Mononuclear cell (primary cell): ENCODE measurements around the gene CLCA1. TPM values are rescaled to one million over a fixed set of nuclear protein-coding genes. Genes with fewer than 3 reads are reported as not detected.

Source experiments
- H3K27me3 ChIP-seq: 2 replicates; pipeline ENCODE4 v1.6.0; 2011; ENCODE audit warnings: low read length, control low read depth; ENCODE audit not compliant: insufficient read depth
- H3K4me1 ChIP-seq: 2 replicates; pipeline ENCODE4 v1.5.1; 2011; ENCODE audit warnings: mild to moderate bottlenecking, low read length, control low read depth; ENCODE audit not compliant: insufficient read depth
- H3K4me3 ChIP-seq: 2 replicates; pipeline ENCODE4 v1.5.1; 2011; ENCODE audit warnings: mild to moderate bottlenecking, low read length, moderate library complexity
- H3K9me3 ChIP-seq: 2 replicates; pipeline ENCODE4 v1.5.1; 2011; ENCODE audit warnings: low read depth, mild to moderate bottlenecking, control low read depth, low read length
- total RNA-seq: library from RNA; depleted of rRNA; stranded (reverse); fragments of >200 nt; gene quantifications from one replicate; pipeline ENCODE4 v1.2.3, GENCODE V29; 2012

Gene CLCA1
- total RNA-seq, 1 donor = not detected

DNA sequence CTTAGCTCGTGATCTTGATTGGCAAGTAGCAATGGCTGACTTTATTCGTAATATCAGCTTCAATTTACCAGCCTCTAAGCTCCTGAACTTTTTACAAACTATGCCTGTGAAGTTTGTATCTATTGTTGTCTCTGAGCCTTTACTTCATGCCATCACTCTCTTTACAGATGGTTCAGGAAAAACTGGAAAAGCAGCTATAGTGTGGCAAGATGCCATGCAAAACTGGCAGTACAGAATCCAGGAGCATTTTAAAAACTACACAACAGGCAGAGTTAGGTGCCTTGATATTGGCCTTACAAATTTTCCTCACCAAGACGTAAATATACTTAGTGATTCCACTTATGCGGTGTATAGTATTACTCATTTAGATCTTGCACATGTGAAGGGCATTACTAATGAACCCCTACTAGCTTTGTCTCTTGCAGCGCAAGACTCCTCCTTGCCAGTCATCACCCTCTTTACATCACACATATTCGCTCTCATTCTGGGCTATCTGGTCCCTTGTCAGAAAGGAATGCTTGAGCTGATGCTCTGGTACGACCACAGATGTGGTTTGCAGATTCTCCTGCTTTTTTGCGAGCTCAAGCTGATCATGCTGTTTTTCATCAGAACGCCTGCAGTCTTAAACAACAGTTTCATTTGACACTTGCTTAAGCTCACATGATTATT is 36.3 kb downstream of the CLCA1 start:
- H3K9me3 ChIP-seq = no peaks in the 10 kb centered on the region
- H3K4me1 ChIP-seq = peaks cover 11% of the 10 kb centered on the region
- no peak overlapping the region for H3K4me3 ChIP-seq
- peaks cover 3% of the 10 kb centered on the region for H3K27me3 ChIP-seq

DNA sequence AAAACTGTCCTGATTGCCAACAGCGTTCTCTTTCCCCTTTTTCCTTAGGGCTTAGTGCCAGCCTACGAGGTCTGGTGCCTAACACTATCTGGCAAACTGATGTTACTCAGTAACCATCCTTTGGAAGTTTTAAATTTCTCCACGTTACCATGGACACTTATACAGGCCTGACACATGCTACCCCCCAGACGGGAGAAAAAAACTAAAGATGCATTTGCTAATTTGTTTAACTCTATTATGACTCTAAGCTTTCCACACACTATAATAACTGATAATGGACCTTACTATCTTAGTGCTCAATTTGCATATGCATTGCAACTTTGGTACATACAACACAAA is 36.8 kb downstream of the CLCA1 start:
- peaks cover 3% of the 10 kb centered on the region for H3K27me3 ChIP-seq
- H3K9me3 ChIP-seq = no peaks in the 10 kb centered on the region
- H3K4me3 ChIP-seq = no peak overlapping the region
- peaks cover 11% of the 10 kb centered on the region for H3K4me1 ChIP-seq

DNA sequence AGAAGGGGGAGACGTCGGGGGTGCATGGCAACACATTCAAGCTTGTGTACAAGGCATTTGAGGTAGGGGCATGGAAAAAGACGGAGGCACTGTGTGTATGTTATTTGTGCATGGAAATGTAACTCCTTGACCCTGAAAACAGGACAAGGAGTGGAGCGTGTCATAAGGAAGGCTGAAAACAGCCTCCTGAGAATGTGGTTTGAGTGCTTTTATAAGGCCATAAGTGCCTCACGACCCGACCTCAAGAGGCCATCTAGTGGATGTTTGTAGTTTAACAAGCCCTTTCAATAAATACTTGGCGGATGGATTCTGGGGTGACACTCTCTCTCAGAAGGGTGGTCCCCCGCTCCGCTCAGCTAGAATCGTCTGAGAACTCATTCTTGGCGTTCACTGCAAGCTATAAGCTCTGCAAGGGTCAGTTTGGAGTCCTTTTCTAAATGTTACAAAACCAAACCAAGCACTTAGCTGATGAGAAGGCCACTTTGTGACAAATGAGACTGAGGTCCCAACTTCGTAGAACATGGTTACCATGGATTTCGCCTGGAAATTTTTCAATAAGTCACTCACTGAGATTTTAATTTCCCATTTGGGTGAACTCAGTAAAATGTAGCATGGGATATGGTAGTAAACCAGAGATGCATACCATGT is 39.3 kb downstream of the CLCA1 start:
- H3K4me1 ChIP-seq = peaks cover 2% of the 10 kb centered on the region
- H3K9me3 ChIP-seq = no peaks in the 10 kb centered on the region
- H3K27me3 ChIP-seq = peaks cover 3% of the 10 kb centered on the region
- no peak overlapping the region for H3K4me3 ChIP-seq

DNA sequence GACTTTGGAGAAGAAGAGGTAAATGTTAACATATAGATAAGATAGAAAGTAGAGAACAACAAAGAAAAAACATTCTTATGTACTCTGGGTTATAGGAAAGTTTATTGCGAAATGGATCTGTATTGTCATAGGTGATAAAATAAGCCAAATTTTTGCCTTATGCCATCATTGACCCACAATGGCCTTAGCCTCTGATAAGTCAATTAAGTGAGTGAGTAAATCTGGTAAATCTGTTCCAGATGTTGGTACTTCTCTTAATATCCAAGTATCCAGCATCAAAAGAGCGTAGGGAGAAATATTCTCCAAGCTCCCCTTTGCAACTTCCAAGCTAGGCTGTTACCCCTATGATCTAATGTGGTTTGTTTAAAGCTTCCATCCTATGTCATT is 39.8 kb downstream of the CLCA1 start:
- H3K9me3 ChIP-seq = no peaks in the 10 kb centered on the region
- H3K4me1 ChIP-seq = no peaks in the 10 kb centered on the region

DNA sequence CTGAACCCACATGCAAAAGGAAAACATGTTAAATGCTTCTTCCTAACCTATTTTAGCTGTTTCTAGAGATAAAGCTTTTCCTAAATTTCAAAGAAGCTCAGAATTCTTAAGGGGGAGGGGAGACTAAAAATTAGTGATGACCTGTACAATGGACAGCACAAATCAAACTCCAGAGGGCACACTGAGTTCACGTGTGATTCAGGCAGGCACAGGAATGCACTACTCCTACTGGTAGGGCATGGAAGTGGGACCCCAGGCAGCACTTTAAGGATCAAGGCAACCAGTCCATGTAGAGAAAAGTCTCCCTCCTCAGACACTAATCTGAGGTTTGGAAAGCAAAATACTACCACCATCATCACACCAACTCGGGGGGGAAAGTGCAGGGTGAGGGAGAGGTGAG is 46.9 kb downstream of the CLCA1 start:
- Histone ChIP-seq H3K4me3 (no peak overlapping the region), H3K9me3 (no peaks in the 10 kb centered on the region), H3K4me1 (no peaks in the 10 kb centered on the region), H3K27me3 (no peaks in the 10 kb centered on the region)

More for the DNA sequence above, 39.8 kb downstream of the CLCA1 start:
- Histone ChIP-seq H3K4me3 (no peak overlapping the region), H3K27me3 (peaks cover 3% of the 10 kb centered on the region)

DNA sequence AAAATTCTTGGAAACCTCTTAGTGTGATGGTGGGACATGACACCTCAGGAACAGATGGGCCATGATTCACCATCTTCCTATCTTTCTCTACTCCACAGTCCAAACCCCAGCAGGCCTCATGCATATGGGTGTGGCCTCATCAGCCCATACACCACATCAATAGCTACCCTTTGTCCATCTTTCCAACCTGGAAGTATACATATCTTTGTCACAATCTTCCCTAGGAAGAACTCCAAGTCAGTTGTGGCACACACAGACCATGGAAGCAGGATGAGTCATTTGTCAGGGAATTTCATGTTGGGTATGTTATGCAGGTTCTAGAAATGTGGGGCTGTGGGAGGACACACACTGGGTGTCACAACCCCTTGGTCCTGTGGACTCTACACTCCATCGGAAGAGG is 47.6 kb downstream of the CLCA1 start:
- Histone ChIP-seq H3K27me3 (no peaks in the 10 kb centered on the region), H3K4me3 (no peak overlapping the region), H3K9me3 (no peaks in the 10 kb centered on the region), H3K4me1 (no peaks in the 10 kb centered on the region)

DNA sequence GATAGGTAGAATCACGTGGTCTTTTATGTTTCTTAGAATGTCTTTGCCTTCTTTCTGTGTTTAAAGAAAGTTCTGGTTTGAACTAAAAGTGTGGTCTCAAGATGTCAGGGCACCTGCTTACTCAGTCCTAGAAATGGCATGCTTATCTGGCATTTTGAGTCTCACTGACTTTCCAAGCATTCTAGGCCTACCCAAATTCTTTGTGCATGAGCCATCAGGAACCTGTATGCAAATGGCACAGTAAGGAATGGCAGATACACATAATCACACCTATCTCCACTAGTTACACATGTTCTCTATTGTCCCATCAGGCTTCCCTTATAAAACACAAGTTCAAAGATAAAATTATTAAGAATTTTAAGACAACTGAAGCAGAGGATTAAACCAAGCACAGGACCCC is 48.6 kb downstream of the CLCA1 start:
- no peak overlapping the region for H3K4me3 ChIP-seq
- H3K4me1 ChIP-seq = no peaks in the 10 kb centered on the region
- no peaks in the 10 kb centered on the region for H3K27me3 ChIP-seq
- H3K9me3 ChIP-seq = no peaks in the 10 kb centered on the region

DNA sequence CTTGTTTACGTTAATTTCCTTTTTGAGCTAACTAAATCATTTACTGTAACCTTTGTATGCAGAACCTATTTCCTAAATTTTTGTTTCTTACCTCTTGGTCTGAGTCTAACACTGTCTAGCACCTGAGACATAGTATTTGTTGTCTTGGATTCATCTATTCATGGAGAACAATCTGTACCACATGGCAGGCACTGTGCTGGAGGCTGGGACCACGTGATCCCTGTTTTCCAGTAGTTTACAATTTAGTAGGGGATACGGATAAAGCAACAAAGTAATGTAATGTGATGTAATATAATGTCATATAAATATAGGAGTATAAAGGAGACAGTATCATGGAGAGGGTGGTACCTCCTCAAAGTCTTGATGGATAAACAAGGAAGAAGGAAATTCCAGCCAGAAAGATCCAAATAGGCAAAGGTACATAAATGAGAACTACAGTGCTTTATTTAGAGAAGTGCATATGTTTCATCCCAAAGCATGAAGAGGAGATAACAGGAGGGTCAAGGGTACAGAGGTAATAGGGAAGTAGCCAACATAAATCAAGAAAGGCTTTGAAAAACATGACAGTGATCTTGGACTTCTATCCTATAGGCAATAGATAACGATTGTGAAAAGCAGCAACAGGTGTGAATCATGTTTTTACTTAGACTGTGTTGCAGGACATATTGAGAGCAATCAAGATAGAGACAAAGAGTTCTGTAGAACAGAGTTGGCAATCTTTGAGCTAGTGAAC is 52.2 kb downstream of the CLCA1 start:
- Histone ChIP-seq H3K4me1 (no peaks in the 10 kb centered on the region), H3K4me3 (no peak overlapping the region), H3K27me3 (no peaks in the 10 kb centered on the region), H3K9me3 (no peaks in the 10 kb centered on the region)

DNA sequence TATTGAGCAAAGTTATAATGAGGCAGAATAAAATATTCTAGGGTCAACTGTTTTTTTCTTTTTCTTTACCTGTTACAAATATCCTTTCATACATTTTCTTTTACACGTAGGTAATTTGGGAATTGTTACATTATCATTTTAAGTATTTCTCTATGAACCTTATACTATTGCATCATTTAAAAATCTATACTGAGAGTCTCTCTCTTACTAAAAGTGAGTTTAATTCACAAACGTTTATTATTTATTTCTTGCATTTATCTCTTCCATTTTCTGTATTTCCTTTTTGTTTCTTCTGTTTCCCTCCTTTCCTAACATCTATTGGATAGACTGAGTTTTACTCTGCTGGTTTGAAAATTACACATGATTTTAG is 52.8 kb downstream of the CLCA1 start:
- H3K4me1 ChIP-seq = no peaks in the 10 kb centered on the region
- H3K4me3 ChIP-seq = no peak overlapping the region
- no peaks in the 10 kb centered on the region for H3K9me3 ChIP-seq
- no peaks in the 10 kb centered on the region for H3K27me3 ChIP-seq

DNA sequence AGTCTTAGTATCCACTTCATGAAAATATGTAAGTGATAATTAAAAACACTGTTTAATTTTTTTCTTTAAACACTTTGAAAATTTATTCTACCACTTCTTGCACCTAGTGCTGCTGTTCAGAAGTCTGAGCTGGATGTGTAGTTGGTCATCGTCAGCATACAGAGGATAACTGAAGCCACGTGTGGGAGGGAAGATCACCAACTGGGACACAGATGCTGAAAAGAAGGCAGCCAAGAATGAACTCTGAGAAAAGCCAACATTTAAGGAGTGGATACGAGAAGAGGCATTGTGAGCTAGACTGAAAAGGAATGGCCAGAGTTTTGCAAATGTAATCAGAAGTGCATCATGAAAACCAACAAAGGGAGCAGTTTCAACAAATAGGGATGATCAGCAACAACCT is 53.5 kb downstream of the CLCA1 start:
- no peak overlapping the region for H3K4me3 ChIP-seq
- H3K4me1 ChIP-seq = no peaks in the 10 kb centered on the region
- no peaks in the 10 kb centered on the region for H3K9me3 ChIP-seq
- H3K27me3 ChIP-seq = no peaks in the 10 kb centered on the region

DNA sequence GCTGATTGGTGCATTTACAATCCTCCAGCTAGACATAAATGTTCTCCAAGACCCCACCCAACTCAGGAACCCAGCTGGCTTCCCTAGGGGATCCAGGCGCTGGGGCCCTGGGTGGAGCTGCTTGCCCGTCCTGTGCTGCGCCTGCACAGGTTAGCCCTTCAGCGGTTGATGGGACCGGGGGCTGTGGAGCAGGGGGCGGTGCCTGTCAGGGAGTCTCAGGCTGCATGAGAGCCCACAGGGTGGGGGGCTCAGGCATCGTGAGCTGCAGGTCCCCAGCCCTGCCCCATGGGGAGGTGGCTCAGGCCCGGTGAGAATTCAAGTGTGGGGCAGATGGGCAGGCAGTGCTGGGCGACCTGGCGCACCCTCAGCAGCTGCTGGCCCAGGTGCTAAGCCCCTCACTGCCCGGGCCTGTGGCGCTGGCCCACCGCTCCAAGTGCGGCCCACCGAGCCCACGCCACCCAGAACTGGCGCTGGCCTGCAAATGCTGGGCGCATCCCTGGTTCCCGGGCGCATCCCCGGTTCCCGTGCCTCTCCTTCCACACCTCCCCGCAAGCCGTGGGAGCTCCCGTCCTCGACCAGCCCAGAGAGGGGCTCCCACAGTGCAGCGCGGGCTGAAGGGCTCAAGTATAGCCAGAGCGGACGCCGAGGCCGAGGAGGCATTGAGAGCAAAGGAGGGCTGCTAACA is 55.1 kb downstream of the CLCA1 start:
- Histone ChIP-seq H3K4me3 (no peak overlapping the region), H3K27me3 (no peaks in the 10 kb centered on the region), H3K9me3 (no peaks in the 10 kb centered on the region), H3K4me1 (no peaks in the 10 kb centered on the region)

DNA sequence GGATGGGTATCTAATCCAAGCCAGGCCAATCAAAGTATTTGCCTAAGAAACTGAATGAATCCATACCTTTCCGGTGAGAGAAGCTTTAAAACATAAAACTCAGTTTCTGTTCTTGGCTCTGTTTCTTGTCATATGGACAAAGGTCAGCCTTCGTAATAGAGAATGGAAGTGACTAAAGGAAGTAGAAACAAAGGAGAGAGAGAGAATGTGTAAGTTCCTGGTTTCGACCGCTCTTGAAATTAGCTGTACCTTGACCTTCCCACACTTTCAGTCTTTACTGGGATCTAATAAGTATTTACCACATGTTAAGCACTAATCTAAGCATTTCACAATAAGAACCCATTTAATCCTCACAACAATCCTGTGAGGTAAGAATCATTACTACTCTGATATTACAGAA is 58.6 kb downstream of the CLCA1 start:
- Histone ChIP-seq H3K4me1 (no peaks in the 10 kb centered on the region), H3K27me3 (no peaks in the 10 kb centered on the region), H3K9me3 (no peaks in the 10 kb centered on the region), H3K4me3 (no peak overlapping the region)

DNA sequence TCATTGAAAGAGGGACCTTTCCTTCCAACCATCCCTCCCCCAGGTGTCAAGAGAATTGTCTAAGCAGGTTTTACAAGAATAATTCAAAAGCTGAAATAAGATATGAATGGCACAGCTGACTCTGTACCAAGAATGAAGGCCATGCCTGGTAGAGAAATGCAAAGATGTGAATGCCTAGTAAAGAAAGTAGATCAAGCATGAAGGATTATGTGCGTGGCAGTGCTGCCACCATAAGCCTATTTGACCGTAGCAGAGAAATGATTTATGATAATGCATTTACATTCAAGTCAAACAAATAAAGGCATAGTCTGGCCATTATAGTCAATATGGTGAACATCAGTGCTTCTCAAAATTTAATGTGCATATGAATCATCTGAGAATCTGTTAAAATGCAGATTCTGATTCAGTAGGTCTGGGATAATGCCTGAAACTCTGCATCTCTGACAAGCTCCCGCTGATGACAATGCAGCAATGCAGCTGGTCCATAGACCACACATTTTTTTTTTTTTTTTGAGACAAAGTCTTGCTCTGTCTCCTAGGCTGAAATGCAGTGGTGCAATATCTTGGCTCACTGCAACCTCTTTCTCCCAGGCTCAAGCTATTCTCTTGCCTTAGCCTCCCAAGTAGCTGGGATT is 61.6 kb downstream of the CLCA1 start:
- Histone ChIP-seq H3K27me3 (peaks cover 6% of the 10 kb centered on the region), H3K9me3 (peaks cover 4% of the 10 kb centered on the region), H3K4me3 (no peak overlapping the region), H3K4me1 (no peaks in the 10 kb centered on the region)

DNA sequence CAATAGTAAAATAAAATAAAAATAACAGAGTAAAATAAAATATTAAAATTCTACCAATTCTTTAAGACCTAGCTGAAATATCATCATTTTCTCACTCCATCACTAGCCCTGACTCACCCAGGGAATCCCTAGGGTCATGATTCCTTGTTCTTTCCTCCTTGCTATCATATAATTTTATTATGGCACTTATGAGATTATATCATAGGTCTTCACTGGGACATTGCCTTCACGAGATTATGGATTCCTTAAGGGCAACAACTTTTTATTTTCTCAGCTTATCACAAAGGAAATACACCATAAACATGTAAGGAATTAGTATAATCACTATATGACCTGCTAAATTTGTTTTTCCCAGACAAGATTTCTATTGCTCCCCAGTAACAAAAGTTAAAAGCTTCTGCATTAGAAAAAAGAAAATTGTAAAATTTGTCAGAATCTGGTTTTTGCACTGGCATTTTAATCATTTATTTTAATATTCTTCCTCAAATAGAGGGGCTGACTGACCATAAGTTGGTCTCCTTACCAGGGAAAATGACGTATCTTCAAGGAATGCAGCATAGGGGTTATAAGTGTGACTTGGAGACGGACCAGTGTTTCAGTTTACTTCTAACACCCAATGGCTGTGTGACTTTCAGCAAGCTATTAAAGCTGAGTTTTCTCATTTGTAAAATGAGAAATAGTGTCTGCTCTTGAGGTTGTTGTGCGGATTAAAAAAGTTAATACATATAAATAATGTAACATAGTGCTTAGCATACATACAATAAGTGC is 69.4 kb downstream of the CLCA1 start:
- no peak overlapping the region for H3K4me3 ChIP-seq
- peaks cover 2% of the 10 kb centered on the region for H3K9me3 ChIP-seq
- peaks cover 17% of the 10 kb centered on the region for H3K27me3 ChIP-seq
- H3K4me1 ChIP-seq = no peaks in the 10 kb centered on the region
